CD1c-positive myeloid dendritic cell (primary cell): ENCODE results near the gene SERPINE3.

ENCODE experiments used
- DNase-seq: peaks from one replicate; pipeline ENCODE4 v3.0.0-alpha.2; 2016; ENCODE audit errors: extremely low spot score

The SERPINE3 gene

GRCh38 chr13:51339354-51339753 lies at the start of gene SERPINE3:
TSS of gene SERPINE3 (plus strand) at chr13:51339691. CDS start at chr13:51341092, 1,401 bp downstream.
- no peak for DNase-seq

- no peak for DNase-seq
Measured at GRCh38 chr13:51291341-51291740, 48.1 kb upstream of the SERPINE3 start.

- DNase-seq, result no peak
Measured at GRCh38 chr13:51292000-51292565, 47.4 kb upstream of the SERPINE3 start.

GRCh38 chr13:51297556-51297955 lies 41.9 kb upstream of the SERPINE3 start:
- DNase-seq, result no peak

GRCh38 chr13:51298812-51299211 lies 40.7 kb upstream of the SERPINE3 start:
- DNase-seq, result no peak

- no peak for DNase-seq
Measured at GRCh38 chr13:51303063-51303552, 36.4 kb upstream of the SERPINE3 start.

- no peak for DNase-seq
Measured at GRCh38 chr13:51303882-51304281, 35.6 kb upstream of the SERPINE3 start.

DNA sequence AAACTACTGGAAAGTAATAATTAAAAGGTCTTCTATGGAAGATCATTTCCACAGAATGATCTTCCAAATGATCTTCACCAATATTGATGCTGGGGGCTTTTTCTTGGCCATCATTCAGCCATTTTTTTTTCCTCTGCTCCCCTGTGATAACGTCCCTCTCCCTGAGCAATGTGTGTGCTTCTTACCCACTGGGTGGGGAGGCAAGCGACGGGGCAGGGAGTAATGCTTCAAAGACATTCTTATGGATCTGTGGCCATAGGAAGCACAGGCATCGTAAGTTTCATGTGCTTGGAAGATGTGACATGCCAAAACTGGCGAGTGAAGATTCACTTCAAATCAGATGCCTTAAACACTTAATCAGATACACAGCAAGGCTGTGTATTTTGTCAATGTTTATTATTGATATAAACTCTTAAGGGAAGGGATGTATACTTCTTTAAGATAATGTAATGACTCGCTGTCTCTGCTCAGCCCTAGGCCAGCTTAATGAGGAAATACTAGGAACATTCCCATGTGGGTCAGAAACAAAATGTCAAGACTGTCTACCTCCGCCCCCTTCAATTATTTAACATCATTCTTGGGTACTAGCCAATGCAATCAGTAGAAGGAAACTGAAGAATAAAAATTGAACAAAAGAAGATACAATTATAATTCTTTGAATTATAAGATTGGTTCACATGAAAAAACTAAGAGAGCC lies 34.1 kb upstream of the SERPINE3 start:
- no peak for DNase-seq

DNA sequence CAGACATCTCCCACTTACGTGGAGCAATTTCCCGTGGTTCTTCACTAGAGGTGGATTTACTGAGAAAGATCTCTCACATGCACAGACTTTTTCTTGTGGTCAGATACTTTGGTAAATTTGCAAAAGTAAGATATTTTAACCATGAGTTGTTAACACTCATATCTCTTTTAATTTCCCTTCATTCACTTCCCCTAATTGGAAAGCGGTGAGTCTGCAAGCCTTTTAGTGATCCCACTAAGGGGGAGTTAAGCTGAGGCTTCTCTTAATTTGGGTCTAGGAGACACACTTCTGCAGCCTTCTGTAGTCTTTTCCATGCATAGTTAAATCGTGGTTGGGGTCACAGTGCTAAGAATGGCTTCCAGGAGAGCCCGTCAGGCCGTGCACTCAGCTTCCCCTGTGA lies 30.7 kb upstream of the SERPINE3 start:
- DNase-seq, result no peak

GRCh38 chr13:51311231-51311630 lies 28.3 kb upstream of the SERPINE3 start:
- DNase-seq, result no peak

GRCh38 chr13:51311957-51312520 lies 27.5 kb upstream of the SERPINE3 start:
- DNase-seq, result no peak

DNA sequence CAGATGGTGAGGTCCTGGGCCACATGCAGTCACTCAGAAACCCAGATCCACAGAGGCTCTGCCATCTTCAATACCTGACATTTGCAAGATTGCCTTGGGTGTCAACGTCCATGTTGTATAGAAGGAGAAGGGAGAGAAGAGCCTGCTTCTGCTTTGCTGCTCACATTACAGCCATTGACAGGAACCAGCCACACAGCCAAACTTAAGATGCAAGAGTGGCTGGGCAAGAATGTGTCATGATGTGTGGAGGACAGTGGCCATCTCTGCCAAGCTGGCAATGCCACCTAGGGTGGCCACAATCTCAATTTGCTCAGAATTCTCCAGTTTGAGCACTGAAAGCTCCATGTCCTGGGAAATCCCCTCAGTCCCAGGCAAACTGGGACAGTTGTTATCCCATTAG lies 25.9 kb upstream of the SERPINE3 start:
- no peak for DNase-seq

DNA sequence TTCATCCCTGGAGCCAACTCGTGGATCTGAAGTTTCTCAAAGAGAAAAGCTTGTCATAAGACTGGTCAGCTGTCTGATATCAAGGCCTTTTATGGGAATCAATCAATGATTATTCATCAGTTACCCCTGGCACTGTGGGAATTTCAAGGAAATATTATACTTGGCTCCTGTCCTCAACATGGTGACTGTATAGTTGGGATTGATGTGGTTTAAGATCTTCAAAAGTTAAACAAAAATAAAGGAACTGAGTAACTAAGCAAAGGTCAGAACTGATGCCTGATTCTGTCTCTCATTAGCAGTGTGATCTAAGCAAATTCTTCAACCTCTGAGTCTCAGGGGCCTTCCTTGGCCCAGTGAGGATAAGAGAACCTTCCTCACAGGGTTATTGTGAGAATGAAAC lies 22.2 kb upstream of the SERPINE3 start:
- DNase-seq, result no peak

GRCh38 chr13:51318015-51318414 lies 21.5 kb upstream of the SERPINE3 start:
- no peak for DNase-seq

DNA sequence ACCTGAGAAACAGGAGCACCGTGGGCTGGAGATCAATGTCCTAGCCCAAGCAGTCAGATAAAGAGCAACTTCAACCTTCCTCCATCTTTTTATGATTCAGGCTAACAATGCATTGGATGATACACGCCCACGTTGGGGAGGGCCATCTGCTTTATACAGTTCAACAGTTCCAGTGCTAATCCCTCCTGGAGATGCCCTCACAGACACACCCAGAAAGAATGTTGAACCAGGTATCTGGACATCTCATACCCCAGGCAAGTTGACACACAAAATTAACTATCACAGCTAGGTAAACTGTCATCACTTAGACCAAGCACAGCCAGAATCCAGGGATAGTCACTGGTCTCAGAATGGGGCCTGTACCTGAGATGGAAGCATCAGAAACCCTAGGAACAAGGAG lies 20.6 kb upstream of the SERPINE3 start:
- DNase-seq, result no peak

GRCh38 chr13:51321836-51322235 lies 17.7 kb upstream of the SERPINE3 start:
- no peak for DNase-seq

- no peak for DNase-seq
Measured at GRCh38 chr13:51322826-51323225, 16.7 kb upstream of the SERPINE3 start.

- no peak for DNase-seq
Measured at GRCh38 chr13:51323824-51324511, 15.5 kb upstream of the SERPINE3 start.

- no peak for DNase-seq
Measured at GRCh38 chr13:51324714-51325420, 14.6 kb upstream of the SERPINE3 start.

DNA sequence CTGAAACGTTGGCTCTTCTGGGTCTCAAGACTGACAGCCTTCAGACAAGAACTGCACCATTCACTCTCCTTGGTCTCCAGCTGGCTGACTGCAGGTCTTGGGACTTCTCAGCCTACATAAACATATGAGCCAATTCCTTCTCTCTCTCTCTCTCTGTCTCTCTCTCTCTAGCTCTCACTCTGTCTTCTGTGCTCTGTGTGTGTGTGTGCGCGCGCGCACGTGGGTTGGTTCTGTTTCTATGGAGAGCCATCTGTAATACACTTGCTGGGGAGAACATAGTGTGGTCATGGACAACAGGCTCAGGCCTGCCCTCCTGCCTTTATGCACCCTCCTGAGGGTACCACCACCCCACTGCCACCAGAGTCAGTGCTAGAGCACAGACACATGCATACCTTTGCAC lies 13.7 kb upstream of the SERPINE3 start:
- no peak for DNase-seq

- no peak for DNase-seq
Measured at GRCh38 chr13:51326777-51327176, 12.7 kb upstream of the SERPINE3 start.

GRCh38 chr13:51327961-51328360 lies 11.5 kb upstream of the SERPINE3 start:
- DNase-seq, result no peak
